ENCODE results near the gene DBX2. TPM values are rescaled to one million over a fixed set of nuclear protein-coding genes. Genes with fewer than 3 reads are reported as not detected.
A peak's percentile ranks its signal among the peaks of the same experiment; 100 is the strongest.

Gene DBX2
- total RNA-seq, 1 experiment from 2014 or later: 0.37 TPM

DNA sequence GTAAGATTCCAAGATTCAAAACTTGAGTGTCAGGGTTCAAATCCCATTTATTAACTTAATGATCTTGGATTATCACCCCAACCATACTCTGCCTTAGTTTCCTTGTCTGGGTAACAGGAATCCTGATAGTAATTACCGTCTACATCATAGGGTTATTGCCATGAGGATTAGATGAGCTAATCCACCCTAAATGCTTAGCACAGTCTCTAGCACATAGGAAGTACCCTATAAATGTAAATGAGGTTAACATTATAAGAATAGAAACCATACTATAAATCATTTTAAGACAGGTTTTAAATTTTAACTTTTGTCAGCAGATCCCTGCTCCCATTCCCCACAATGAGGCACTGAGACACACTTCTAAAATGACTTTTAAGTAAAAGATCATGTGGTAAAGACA lies 36.5 kb downstream of the DBX2 start:
- intact Hi-C loops (cut with micrococcal nuclease; ENCODE audit: unreplicated experiment): no loop called here
- H3K9me3 ChIP-seq (ENCODE audit: low read depth, low read length, poor library complexity, severe bottlenecking): no peaks in the 10 kb centered on the region
- DNase-seq (ENCODE audit: low spot score): peak; percentile 69
- H3K4me1 ChIP-seq (ENCODE audit: insufficient read depth, low read length, poor library complexity, severe bottlenecking): peaks cover 15% of the 10 kb centered on the region
- H3K4me3 ChIP-seq (ENCODE audit: low read depth, low read length, poor library complexity, severe bottlenecking): no peak overlapping the region
- H3K27me3 ChIP-seq (replicated peaks; ENCODE audit: insufficient read depth, low read depth, low read length, poor library complexity): no peaks in the 10 kb centered on the region
- ChIA-PET POLR2A (ENCODE audit: low non-redundant PET) (no interaction called here), CTCF (no interaction called here)
- BruUV-seq (replicated peaks): no TSS peak
- no peak overlapping the region for H3K27ac ChIP-seq (ENCODE audit: low read depth, low read length, poor library complexity, severe bottlenecking)
- no peak for TF ChIP-seq EZH2 (IDR thresholded peaks at IDR 0.05; ENCODE audit: borderline replicate concordance, low read depth, low read length, poor library complexity, severe bottlenecking)
- TF ChIP-seq, protein P1, sequence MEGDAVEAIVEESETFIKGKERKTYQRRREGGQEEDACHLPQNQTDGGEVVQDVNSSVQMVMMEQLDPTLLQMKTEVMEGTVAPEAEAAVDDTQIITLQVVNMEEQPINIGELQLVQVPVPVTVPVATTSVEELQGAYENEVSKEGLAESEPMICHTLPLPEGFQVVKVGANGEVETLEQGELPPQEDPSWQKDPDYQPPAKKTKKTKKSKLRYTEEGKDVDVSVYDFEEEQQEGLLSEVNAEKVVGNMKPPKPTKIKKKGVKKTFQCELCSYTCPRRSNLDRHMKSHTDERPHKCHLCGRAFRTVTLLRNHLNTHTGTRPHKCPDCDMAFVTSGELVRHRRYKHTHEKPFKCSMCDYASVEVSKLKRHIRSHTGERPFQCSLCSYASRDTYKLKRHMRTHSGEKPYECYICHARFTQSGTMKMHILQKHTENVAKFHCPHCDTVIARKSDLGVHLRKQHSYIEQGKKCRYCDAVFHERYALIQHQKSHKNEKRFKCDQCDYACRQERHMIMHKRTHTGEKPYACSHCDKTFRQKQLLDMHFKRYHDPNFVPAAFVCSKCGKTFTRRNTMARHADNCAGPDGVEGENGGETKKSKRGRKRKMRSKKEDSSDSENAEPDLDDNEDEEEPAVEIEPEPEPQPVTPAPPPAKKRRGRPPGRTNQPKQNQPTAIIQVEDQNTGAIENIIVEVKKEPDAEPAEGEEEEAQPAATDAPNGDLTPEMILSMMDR (conservative IDR thresholded peaks at IDR 0.05; ENCODE audit: low read depth, low read length): no peak
- no peaks in the 10 kb centered on the region for H3K36me3 ChIP-seq (ENCODE audit: insufficient read depth, low read length, poor library complexity, severe bottlenecking)

DNA sequence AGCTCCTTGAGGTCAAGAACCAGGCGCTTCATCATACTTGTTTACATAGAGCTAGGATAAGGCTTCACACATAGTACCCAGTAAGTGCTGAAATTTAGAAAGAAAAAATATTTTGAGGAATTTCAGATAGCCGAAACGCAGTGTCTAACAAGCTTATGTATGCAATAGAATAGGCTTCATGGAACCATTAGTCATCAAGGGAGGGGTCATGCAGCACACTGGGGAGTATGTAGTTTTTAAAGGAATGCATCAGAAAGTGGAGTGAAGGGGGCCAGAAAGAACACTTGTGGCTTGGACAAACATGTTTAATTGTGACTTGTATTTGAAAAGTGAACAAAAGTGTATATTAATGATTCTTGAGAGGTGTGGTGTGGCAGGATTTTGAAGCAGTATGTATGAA lies 38.1 kb downstream of the DBX2 start:
- CTCF ChIA-PET: no interaction called here
- Histone ChIP-seq H3K36me3 (ENCODE audit: insufficient read depth, low read length, poor library complexity, severe bottlenecking) (no peaks in the 10 kb centered on the region), H3K27ac (ENCODE audit: low read depth, low read length, poor library complexity, severe bottlenecking) (no peak overlapping the region), H3K9me3 (ENCODE audit: low read depth, low read length, poor library complexity, severe bottlenecking) (no peaks in the 10 kb centered on the region), H3K4me1 (ENCODE audit: insufficient read depth, low read length, poor library complexity, severe bottlenecking) (peaks cover 15% of the 10 kb centered on the region), H3K27me3 (replicated peaks; ENCODE audit: insufficient read depth, low read depth, low read length, poor library complexity) (no peaks in the 10 kb centered on the region), H3K4me3 (ENCODE audit: low read depth, low read length, poor library complexity, severe bottlenecking) (no peak overlapping the region)
- DNase-seq (ENCODE audit: low spot score): no peak
- TF ChIP-seq, protein P1 (conservative IDR thresholded peaks at IDR 0.05; ENCODE audit: low read depth, low read length): no peak
- no peak for TF ChIP-seq EZH2 (IDR thresholded peaks at IDR 0.05; ENCODE audit: borderline replicate concordance, low read depth, low read length, poor library complexity, severe bottlenecking)
- intact Hi-C loops (cut with micrococcal nuclease; ENCODE audit: unreplicated experiment): no loop called here
- no TSS peak for BruUV-seq (replicated peaks)
- POLR2A ChIA-PET (ENCODE audit: low non-redundant PET): no interaction called here

DNA sequence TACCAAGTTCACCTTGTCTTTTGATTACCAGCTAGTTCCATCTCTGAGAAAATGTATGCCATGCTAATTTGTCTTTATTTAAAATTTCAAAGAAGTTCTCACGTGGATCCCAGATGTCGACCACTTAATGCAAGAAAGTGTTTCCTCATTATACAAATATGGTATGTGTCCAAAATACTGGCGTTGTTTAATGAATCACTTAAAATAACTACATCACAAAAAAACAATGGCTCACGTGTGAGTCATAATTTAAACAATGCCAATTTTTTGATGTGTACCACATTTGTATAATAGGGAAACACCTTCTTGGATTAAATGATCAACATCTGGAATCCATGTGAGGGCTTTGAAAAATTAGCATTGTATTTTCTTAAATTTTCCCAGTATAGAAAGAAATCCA lies 40.8 kb downstream of the DBX2 start:
- H3K27me3 ChIP-seq (replicated peaks; ENCODE audit: insufficient read depth, low read depth, low read length, poor library complexity): no peaks in the 10 kb centered on the region
- TF ChIP-seq, protein P1 (conservative IDR thresholded peaks at IDR 0.05; ENCODE audit: low read depth, low read length): no peak
- no peak for TF ChIP-seq EZH2 (IDR thresholded peaks at IDR 0.05; ENCODE audit: borderline replicate concordance, low read depth, low read length, poor library complexity, severe bottlenecking)
- H3K4me1 ChIP-seq (ENCODE audit: insufficient read depth, low read length, poor library complexity, severe bottlenecking): peaks cover 14% of the 10 kb centered on the region
- ChIA-PET CTCF (no interaction called here), POLR2A (ENCODE audit: low non-redundant PET) (no interaction called here)
- H3K4me3 ChIP-seq (ENCODE audit: low read depth, low read length, poor library complexity, severe bottlenecking): no peak overlapping the region
- no peak overlapping the region for H3K27ac ChIP-seq (ENCODE audit: low read depth, low read length, poor library complexity, severe bottlenecking)
- H3K36me3 ChIP-seq (ENCODE audit: insufficient read depth, low read length, poor library complexity, severe bottlenecking): no peaks in the 10 kb centered on the region
- no peak for DNase-seq (ENCODE audit: low spot score)
- no peaks in the 10 kb centered on the region for H3K9me3 ChIP-seq (ENCODE audit: low read depth, low read length, poor library complexity, severe bottlenecking)
- intact Hi-C loops (cut with micrococcal nuclease; ENCODE audit: unreplicated experiment): no loop called here
- BruUV-seq (replicated peaks): no TSS peak
